Peyer's patch (tissue), 4 donors: Measurements from ENCODE around the gene FLT1. TPM values are rescaled to one million over a fixed set of nuclear protein-coding genes. Genes with fewer than 3 reads are reported as not detected.

ENCODE experiments used
- DNase-seq, 3 donors: peaks; one replicate each; pipeline ENCODE4 v3.0.0-alpha.2; 2017 to 2019
- H3K27ac ChIP-seq, 4 donors: fragments of 200-600 bp; sonication (generic); one replicate each; pipeline ENCODE4 v1.5.1; 2016 to 2019
- H3K27me3 ChIP-seq, 2 donors: fragments of 200-600 bp; sonication (generic); one replicate each; pipeline ENCODE4 v1.5.1; 2019
- H3K36me3 ChIP-seq, 3 donors: fragments of 200-600 bp; sonication (generic); one replicate each; pipeline ENCODE4 v1.5.1; 2016 to 2019
- H3K4me1 ChIP-seq, 4 donors: fragments of 200-600 bp; sonication (generic); one replicate each; pipeline ENCODE4 v1.5.1; 2016 to 2019
- H3K4me3 ChIP-seq, 4 donors: fragments of 200-600 bp; sonication (generic); 1 replicate in 3 of 4; 2 replicates in 1 of 4; pipeline ENCODE4 v1.5.1; 2016 to 2019; ENCODE audit warnings: mild to moderate bottlenecking in 1 of 4
- H3K9me3 ChIP-seq, 4 donors: fragments of 200-600 bp; sonication (generic); one replicate each; pipeline ENCODE4 v1.5.1; 2016 to 2019; ENCODE audit warnings: mild to moderate bottlenecking in 1 of 4
- CTCF ChIP-seq, 6 experiments: fragments of 450-650 bp in 4 of 6; fragments of 200-600 bp in 2 of 6; sonication (generic) in 1 of 6; IDR thresholded peaks; one replicate each; pipeline ENCODE4 v1.5.1; 2017 to 2019; ENCODE audit warnings: antibody characterized with exemption in 6 of 6, mild to moderate bottlenecking in 3 of 6, moderate library complexity in 1 of 6
- POLR2A ChIP-seq, 2 donors: fragments of 450-650 bp; IDR thresholded peaks; one replicate each; pipeline ENCODE4 v1.5.1; 2017; ENCODE audit warnings: antibody characterized with exemption in 2 of 2, mild to moderate bottlenecking in 2 of 2, moderate library complexity in 2 of 2
- total RNA-seq, 4 donors: library from RNA; depleted of rRNA; stranded (reverse); fragments of >200 nt; gene quantifications; one replicate each; pipeline ENCODE4 v1.1.0, GENCODE V29; 2016

Gene FLT1
- total RNA-seq, 4 donors from 2014 or later = 3.0 to 14.0 (median 3.9) TPM

DNA sequence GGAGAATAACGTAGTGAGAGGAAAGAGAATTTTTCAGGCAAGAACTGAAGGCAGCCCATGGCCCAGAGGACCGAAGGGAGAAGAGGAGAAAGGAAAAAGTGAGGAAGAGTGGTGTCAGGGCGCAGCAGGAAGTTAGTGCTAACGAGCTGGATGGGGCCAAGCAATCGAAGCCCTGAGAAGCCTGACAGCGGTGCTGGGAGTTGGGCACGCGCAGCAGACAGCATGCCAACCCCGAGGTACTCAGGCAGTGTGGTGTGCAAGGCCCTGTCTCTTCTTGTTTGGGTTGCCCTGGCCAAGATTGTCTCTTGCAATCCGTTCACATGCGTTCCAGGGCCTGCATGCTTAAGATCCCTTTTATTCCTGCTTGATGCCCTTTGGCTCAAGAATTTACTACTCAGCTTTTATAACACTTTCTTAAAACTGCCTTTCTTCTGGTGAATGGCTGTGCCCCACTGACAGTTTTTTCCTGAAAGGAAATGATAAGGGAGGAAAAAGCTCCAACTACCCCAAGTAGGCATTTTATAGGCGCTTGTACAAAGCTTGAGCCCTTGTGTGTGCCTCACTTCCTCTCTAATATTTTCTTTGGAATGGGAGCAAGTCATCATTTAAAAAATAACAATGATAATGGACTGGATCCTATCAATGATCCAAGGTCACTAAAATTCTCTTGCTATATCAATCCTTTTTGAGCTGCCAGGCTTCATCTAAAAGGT is 115.4 kb downstream of the FLT1 start:
- Histone ChIP-seq H3K36me3 (no peaks in the 10 kb centered on the region), H3K9me3 (no peaks in the 10 kb centered on the region), H3K4me1 (no peaks in the 10 kb centered on the region), H3K27ac (no peak overlapping the region), H3K27me3 (no peaks in the 10 kb centered on the region), H3K4me3 (no peak overlapping the region)
- TF ChIP-seq POLR2A (IDR thresholded peaks at IDR 0.05) (no peak), CTCF (IDR thresholded peaks at IDR 0.05) (no peak)
- DNase-seq = no peak

DNA sequence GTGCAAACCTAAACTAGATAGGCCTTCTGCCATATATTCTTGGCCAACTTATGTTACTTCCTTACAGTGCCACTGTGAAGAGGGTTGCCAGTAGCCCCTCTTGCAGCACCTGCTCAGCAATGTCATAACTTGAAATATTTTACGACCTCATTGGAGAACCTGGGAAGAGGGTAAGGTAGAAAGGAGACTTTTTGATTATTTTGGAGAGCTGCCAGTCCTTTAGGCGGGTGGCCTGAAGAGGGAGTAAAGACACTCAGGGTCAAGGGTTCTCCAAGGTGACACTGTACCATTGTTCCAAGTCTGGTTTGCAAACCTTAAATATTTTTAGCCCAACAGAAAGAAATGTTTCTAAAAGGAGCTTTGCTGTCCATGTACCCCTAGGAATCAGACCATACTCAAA is 118.3 kb downstream of the FLT1 start:
- no peak overlapping the region for H3K4me3 ChIP-seq
- H3K27ac ChIP-seq = no peak overlapping the region
- no peaks in the 10 kb centered on the region for H3K4me1 ChIP-seq
- H3K36me3 ChIP-seq = no peaks in the 10 kb centered on the region
- H3K9me3 ChIP-seq = no peaks in the 10 kb centered on the region
- TF ChIP-seq POLR2A (IDR thresholded peaks at IDR 0.05) (no peak), CTCF (IDR thresholded peaks at IDR 0.05) (no peak)
- DNase-seq = no peak
- H3K27me3 ChIP-seq = no peaks in the 10 kb centered on the region

DNA sequence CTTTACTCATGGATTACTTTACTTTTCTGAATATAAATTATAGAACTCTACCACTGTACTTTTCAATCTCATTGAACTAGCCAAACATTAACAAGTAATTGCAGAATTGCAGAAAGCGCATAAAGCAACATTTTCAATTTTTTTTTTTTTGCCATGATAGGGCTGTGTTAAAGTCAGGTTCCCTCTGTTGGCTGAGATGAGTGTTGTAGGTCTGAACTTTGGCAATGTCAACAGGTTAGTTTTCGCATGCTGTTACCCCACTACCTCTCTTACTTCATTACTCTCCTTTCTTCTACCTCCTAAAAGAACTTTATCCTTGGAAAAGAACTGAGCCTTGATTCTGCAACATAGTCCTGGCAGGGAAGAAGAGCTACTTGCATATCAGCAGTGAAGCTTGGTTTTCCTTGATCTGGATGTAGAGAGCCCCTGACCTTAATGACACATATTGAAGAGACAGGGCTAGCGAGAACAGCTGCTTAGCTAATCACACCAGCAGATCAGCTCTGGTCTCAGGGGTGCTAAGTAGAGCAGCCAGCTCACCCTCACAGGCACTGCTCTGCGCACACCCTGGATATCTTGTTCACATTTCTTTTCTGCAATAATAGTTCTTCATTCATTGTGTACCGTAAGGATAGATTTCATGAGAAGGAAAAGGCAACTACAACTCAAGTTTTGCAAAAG is 119.5 kb downstream of the FLT1 start:
- H3K36me3 ChIP-seq = no peaks in the 10 kb centered on the region
- H3K4me1 ChIP-seq = no peaks in the 10 kb centered on the region
- H3K27me3 ChIP-seq = no peaks in the 10 kb centered on the region
- DNase-seq = no peak
- no peaks in the 10 kb centered on the region for H3K9me3 ChIP-seq
- no peak overlapping the region for H3K27ac ChIP-seq
- TF ChIP-seq CTCF (IDR thresholded peaks at IDR 0.05) (no peak), POLR2A (IDR thresholded peaks at IDR 0.05) (no peak)
- H3K4me3 ChIP-seq = no peak overlapping the region

DNA sequence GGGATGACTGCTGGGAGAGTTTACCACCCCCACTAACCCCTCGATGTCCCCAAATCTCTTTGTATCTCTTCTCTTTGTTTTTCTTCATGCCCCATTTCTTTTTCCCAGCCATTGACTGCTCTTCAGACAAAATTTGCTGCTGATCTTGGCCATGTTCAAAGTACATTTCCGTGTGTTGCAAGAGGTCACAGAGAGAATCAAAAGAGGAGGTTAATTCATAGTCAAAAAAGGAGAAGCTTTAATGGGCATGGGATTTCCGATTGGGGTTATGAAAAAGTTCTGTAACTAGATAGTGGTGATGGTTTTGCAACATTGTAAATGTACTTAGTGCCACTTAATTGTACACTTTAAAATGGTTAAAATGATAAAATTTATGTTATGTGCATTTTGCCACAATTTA is 121.1 kb downstream of the FLT1 start:
- no peak for TF ChIP-seq CTCF (IDR thresholded peaks at IDR 0.05)
- no peak for TF ChIP-seq POLR2A (IDR thresholded peaks at IDR 0.05)
- DNase-seq = no peak
- Histone ChIP-seq H3K9me3 (no peaks in the 10 kb centered on the region), H3K4me3 (no peak overlapping the region), H3K36me3 (no peaks in the 10 kb centered on the region), H3K4me1 (no peaks in the 10 kb centered on the region), H3K27ac (no peak overlapping the region), H3K27me3 (no peaks in the 10 kb centered on the region)

DNA sequence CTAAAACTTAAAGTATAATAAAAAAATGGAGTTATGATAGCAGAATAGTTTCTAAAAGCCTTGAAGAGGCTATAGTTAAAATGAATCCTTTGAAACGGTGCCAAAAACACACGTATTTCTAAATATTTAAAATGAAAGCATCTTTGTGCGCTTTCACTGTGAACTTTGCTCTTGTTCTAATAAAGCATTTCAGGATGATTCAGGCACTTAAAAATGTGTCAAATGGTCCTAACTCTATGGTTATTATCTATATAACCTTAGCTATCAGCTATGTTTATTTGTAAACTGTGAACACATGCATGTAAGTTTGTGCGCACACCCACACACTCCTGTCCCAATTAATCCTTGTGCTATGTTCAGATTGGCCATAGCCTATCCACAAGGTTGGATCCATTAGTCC is 124.5 kb downstream of the FLT1 start:
- no peak for DNase-seq
- no peak for TF ChIP-seq POLR2A (IDR thresholded peaks at IDR 0.05)
- TF ChIP-seq CTCF (IDR thresholded peaks at IDR 0.05) = no peak

More for the DNA sequence above, 124.5 kb downstream of the FLT1 start:
- Histone ChIP-seq H3K27me3 (no peaks in the 10 kb centered on the region), H3K4me3 (no peak overlapping the region), H3K27ac (no peak overlapping the region), H3K36me3 (no peaks in the 10 kb centered on the region), H3K9me3 (no peaks in the 10 kb centered on the region), H3K4me1 (no peaks in the 10 kb centered on the region)
